Ramos (cell line): ENCODE results near the gene LENG9.
"Not testable (repeated sequence)": the region's sequence is repeated elsewhere in the genome, so short reads cannot be mapped to it uniquely, and the experiment has no call there.

Source experiments
- in situ Hi-C: fragments of 300-500 bp; cut with MboI; formaldehyde crosslinking; loops from one replicate; pipeline ENCODE4 v1.14.3; 2022; ENCODE audit warnings: low sequenced_read_pairs; ENCODE audit not compliant: unreplicated experiment

Gene LENG9

DNA sequence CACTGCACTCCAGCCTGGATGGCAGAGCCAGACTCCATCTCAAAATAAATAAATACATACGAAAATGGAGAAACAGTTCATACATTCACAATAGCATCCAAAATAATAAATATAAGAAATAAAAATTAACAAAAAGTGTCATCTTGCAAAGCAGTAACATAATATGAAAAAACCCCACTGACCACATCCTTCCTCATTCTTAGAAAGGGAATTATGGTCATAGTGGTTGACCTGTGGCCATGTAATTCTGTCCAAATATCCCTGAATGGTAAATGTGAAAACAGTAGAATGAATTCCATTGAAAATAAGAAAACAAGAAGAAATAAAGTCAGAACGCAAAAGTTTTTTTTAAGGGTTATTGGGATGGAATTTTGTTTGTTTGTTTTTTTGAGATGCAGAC is 16.5 kb upstream of the LENG9 start:
- in situ Hi-C loops: no loop called here

- in situ Hi-C loops: loop anchor here (5.0 kb wide), 1 partner anchor 194 kb away; no protein-coding TSS in a partner anchor
These were observed 15.2 kb upstream of the LENG9 start for GRCh38 chr19:54478677-54479266.

DNA sequence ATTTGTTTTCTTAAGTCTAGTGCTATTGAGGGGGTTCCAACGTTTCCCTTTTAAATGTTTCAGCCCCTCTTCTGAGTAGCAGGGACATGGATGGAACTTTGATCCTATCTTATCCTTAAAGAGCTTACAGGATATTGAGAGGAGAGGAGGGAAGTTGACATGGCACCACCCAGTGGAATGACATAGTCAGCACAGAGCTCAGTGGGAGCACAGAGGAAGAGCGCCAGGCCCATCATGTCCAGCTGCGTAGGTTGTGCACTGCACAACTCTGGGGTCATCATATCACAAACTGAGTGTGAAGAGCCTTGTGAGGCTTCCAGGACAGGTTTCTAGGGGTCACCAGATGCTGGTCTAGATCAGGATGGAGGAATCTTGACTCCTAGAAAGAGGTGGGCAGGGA is 14.1 kb upstream of the LENG9 start:
- in situ Hi-C loops: loop anchor here (5.0 kb wide), 1 partner anchor 195 kb away; no protein-coding TSS in a partner anchor

DNA sequence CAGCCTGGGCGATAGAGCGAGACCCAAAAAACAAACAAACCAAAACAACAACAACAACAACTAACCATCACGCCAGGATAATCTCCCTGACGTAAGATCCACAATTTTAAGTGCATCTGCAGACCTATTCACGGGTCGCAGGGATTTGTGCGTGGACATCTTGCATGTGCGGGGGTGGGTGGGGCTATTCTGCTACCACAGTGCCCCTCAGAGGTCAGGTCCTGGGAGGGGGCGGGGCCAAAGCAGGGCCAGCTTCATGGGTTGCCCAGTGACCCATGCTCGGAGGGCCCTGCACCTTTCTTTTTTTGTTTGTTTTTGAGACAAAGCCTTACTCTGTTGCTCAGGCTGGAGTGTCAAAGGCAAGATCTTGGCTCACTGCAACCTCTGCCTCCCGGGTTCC is 12.1 kb upstream of the LENG9 start:
- in situ Hi-C loops: loop anchor here (5.0 kb wide), 1 partner anchor 197 kb away; no protein-coding TSS in a partner anchor

DNA sequence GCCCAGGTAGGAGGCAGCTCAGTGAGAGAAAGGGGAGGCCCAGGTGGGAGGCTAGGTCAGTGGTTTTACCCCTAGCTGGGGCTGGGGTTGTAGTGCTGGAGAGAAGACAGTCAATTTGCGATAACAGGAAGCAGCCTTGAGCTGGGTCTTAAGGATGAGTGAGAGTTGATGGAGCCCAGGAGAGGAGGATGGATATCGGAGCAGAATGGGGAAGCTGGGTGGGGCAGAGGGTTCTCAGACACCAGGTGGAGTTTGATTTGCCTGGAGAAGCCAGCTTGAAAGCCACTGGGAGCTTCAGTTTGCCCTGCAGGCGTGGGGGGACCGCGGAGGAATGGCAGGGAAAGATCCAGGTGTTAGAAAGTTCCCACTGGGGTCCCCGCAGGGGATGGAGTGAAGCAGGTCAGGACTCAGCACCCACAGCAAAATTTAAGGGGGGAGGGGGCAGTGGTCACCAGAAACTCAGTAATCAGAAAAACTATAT is 10.4 kb upstream of the LENG9 start:
- in situ Hi-C loops: no loop called here

GRCh38 chr19:54473071-54473891 is 9.7 kb upstream of the LENG9 start, which contains the start of gene CDC42EP5:
Gene CDC42EP5 (minus strand): TSS chr19:54473296. CDS start chr19:54465547, 7,749 bp downstream.
- in situ Hi-C loops: no loop called here

DNA sequence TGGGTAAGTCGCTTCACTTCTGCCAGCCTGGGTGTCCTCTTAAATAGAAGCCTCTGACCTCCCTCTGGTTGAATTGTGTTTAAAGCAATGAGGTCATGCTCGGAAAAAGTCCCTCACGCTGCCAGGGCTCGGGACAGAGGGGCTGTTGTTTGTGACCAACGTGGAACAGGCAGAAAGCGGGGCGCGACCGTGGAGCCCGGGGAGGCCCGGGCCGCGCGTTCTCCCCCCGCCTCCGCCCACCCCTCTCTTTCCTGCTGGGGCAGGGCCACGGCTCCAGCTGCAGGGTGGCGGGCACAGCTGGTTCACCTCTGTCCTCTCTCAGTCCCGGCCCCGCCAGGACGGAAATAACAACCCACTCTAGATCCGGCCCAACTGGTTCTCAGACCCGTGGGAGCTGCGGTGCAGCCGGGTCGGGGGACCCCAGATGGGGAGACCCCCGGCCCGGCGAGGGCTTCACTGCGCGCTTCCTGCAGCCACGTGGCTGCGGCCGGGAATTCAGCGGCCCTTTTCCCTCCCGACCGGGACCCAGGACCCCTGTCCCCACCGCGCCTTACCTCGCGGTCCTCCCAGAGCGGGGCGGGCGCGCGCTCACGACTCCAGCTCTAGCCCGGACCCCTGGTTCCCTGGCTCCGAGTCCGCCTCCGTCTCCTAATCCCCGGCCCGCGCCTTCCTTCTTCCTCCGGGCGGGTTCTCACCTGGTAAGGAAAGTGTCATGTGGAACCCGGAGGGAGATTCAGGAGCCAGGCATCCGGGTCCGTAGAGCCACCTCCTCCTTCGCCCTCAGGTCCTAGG is 7.6 kb upstream of the LENG9 start:
- in situ Hi-C loops: no loop called here

DNA sequence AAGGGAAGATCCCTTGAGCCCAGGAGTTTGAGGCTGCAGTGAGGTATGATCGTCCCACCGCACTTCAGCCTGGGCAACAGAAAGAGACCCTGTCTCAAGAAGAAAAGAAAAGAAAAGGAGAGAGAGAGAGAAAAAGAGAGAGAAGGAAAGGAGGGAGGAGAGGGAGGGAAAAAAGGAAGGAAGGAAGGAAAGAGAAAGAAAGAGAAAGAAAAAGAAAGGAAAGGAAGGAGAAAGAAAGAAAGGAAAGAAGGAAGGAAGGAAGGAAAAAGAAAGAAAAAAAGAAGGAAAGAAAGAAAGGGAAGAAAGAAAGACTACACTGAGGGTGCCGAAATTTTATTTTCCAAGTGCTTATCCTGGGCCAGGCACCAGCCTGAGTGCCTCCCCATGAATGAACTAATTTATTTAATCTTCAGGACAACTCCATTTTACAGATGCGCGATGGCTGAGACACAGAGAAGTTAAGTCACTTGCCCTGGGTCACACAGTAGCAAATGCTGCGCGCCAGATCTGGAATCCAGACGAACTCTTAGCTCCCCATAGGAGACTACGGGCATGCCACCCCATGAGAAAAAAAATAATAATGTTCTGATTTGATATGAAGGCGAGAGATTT is 6.8 kb upstream of the LENG9 start:
- in situ Hi-C loops: no loop called here

DNA sequence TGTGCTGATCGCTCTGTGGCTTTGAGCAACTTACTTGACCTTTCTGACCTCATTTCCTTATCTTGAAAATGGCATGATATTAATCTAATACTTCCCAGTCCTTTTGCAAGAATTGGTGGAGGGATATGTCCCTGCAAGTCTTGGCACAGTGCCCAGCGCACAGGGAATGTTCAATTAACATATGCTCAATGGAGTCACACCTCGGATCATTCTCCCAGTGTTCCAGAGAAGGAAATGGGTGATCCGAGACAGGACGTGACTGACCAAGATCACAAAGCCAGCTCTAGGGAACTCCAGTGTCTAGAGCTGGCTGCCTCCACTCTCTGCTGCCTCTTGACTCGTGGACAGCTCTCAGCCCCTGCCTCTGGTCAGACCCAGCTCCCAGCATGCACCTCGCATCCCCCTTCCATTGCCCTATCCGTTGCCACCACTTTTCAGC is 5.9 kb upstream of the LENG9 start:
- in situ Hi-C loops: no loop called here

DNA sequence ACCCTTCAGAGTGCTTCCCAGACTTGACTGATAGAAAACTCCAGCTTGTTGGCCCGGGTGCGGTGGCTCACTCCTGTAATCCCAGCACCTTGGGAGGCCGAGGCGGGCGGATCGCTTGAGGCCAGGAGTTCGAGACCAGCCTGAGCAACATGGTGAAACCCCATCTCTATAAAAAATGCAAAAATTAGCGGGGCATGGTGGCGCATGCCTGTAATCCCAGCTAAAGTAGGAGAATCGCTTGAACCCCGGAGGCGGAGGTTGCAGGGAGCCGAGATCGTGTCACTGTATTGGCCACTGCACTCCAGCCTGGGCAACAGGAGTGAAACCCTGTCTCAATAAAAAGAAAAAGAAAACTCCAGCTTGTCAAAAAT is 2.5 kb upstream of the LENG9 start:
- in situ Hi-C loops: not testable (repeated sequence)

DNA sequence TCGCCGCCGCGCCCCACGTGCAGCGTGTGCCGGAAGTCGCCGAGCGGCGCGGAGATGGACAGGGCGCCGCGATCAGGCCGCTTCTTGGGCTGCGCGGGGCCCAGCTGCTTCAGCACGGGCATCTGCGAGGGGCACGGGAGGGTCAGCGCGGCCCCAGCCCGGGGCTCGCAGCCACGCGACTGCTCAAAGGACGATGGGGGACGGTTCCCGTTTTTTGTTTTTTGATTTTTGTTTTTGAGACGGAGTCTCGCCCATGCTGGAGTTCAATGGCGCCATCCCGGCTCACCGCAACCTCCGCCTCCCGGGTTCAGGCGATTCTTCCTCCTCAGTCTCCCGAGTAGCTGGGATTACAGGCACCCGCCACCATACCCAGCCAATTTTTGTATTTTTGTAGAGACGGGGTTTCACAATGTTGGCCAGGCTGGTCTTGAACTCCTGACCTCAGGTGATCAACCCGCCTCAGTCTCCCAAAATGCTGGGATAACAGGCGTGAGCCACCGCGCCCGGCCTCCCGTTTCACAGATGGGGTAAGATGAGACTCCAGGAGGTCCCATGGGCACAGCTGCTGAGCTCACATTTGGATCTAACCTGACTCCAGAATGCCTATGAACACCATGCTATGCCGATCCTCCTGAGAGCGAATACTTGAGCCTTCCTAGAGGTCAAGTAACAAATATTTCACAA is 2.0 kb upstream of the LENG9 start:
- in situ Hi-C loops: no loop called here

GRCh38 chr19:54464630-54465425 is 1.2 kb upstream of the LENG9 start:
- in situ Hi-C loops: no loop called here

GRCh38 chr19:54464044-54464629 is 559 bp upstream of the LENG9 start:
- in situ Hi-C loops: no loop called here

GRCh38 chr19:54462655-54463530 is 685 bp downstream of the LENG9 start:
- in situ Hi-C loops: no loop called here

- in situ Hi-C loops: no loop called here
These were observed 1.4 kb downstream of the LENG9 start for GRCh38 chr19:54462047-54462654.

GRCh38 chr19:54461613-54462012 is 2.0 kb downstream of the LENG9 start:
- in situ Hi-C loops: no loop called here

DNA sequence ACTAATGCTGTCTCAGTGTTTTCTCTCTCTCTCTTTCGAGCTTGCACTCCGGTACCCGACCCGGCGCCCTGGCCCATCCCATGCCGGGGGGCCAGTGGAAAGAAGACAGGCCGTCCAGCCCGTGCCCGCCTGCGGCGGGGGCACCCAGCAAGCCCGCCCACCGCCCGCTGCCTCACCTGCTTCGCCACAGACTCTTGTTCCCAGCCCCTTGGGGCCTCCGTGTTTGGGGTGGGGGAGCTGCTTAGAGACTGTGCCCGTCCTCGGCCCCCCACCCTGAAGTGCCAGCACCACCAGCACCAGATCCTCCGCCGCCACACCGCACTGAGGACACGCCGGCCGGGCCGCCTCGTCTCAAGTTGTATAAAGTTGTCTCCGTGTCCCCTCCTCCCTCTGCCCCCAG is 2.4 kb downstream of the LENG9 start:
- in situ Hi-C loops: no loop called here
